GM19025 (cell line): ENCODE data around the gene EEF1AKMT2.
A peak's percentile ranks its signal among the peaks of the same experiment; 100 is the strongest.
"Not testable (repeated sequence)": the region's sequence is repeated elsewhere in the genome, so short reads cannot be mapped to it uniquely, and the experiment has no call there.

Experiments
- ATAC-seq: cut with Tn5 transposase; IDR thresholded peaks from one replicate; pipeline ENCODE4 v1.9.1; 2021; ENCODE audit warnings: mild to moderate bottlenecking, low read depth, moderate library complexity; ENCODE audit not compliant: unreplicated experiment

EEF1AKMT2 gene

DNA sequence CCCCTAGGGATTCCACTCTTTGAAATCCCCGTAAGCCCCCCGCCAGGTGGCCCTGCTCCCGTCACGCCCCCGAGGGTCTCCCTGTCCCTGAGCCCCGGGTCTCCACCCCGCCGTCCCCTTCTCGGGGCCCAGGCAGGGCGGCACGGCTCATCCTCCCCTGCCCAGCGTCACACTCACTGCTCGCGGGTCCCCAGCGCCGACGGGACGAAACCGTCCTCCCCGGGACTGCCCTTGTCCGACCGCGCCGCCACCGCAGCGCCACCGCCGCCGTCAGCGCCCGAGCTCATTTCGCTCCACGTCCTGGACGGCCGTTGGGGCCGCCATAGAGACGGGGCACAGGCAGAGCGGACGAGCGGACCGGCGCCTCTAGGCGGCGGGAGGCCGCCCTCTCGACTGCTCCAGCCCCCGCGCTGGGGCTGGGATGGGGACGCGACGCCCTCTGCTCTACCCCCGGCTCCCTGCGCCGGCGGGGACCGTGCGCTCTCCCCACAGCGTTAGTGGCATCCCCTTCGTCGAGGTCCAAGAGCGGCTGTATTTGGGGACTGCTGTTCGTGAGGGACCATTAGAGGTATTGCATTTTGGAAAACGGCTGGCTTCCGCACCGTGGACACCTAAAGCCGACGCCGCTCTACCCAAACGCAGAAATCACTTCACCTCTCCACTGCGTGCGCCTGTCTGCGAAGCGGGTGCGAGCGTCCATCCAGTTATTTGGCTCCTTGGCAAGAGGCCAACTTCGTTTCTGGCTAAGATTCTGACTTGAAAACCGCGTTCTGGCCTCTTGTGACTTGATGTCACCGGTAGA lies at the start of gene EEF1AKMT2:
EEF1AKMT2 (minus strand) TSS at position 341 of the 802 bp plus-strand sequence; CDS start at position 287, 54 bp downstream.
- ATAC-seq = peak; percentile 90

DNA sequence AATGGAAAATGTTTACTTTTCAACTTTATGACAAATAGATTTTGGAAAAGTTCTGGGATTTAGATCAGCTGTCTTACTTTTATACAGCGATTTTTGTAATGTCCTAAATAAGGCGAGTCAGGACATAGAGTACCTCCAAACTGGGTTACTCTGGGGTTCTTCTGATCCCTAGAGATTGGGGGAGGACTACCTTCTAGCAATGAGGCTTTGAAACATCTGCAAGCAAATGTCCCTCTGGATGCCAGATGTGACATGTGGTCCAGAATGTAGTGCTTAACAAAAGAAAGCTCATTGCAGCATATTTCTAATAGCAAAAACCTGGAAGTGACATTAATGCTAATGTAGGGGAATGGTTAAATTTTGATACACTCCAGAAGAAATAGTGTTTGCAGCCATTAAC lies 46.0 kb upstream of the EEF1AKMT2 start:
- no peak for ATAC-seq

DNA sequence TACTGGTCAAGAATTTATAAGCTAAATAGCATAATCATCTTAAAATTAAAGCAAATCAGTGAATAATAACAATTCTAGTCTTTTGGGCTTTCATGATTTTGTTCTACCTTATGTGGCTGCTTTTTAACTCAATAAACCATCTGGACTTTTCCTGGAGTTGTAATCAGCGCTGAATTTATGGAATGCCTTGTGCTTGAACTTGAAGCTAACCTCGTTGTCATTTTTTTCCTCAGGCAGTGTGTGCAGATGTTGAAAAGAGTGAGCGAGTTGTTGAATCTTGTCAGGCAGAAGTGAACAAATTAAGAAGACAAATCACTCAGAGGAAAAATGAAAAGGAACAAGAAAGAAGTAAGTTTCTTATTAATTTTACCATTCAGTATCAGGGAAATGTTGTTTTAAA lies 39.4 kb upstream of the EEF1AKMT2 start:
- ATAC-seq = no peak

DNA sequence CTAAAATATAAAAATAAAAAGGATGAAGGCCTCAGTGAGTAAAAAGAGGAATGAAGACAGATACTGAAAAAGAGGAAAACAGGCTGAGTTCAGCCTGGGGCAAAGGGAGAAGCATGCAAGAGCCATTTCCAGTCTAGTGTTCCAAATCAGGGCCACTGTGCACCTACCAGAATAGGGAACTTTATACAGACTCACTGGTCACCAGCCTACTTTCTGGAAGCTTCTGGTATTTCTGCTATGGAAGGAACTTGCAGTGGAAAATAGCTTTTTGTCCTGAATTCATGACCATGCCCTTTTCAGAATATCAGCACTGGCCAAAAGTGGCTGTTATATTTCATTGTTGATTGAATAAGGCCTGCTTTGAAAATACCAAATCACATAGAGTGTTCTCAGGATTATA lies 38.8 kb upstream of the EEF1AKMT2 start:
- ATAC-seq = no peak

DNA sequence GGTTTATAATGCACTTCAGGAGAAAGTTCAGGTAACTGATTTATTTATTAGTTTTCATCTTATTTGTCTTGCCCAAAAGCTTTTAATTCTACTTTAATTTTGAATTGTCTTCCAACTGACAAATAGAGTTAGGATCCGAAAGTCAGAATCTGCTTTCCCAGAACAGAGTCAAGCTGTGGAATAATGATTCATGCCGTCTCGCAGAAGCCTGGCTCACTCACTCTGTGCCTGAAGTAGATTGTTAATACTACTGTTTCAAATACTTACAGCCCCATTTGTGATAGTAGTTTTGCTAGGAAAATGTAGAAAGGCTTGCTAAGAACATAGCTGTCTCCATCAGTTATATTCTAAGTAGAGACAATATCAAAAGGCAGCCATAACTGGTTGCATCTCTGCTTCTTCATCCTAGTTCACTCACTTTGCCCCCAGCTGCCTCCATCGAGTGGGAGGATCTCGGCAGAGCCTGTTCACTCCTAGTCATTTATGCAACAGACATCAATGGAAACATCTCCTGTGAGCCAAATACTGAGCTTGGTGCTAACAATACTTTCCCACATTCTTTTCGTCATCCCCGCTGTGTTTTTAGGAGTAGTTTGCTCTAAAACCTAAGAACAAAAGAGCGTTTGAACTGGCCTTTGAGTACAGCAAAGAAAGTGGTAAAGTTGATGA lies 37.9 kb upstream of the EEF1AKMT2 start:
- ATAC-seq = no peak

DNA sequence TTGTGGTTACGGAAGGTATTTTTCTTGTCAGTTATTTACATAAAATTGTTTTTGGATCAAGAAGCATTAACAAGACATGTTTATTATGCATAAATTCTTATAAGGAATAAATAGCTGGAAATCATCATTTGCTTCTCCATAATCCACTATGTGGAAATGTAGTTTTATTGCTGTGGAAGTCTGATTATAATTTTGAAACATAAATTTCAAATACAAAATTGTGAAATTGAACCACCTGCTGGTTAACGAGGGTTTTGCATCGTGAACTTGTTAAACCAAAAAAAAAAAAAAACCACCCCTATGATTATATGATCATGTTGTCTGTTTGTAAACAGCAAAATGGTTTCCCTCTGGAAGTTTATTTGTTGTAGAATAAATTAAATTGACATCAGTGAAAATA lies 35.8 kb upstream of the EEF1AKMT2 start:
- no peak for ATAC-seq

DNA sequence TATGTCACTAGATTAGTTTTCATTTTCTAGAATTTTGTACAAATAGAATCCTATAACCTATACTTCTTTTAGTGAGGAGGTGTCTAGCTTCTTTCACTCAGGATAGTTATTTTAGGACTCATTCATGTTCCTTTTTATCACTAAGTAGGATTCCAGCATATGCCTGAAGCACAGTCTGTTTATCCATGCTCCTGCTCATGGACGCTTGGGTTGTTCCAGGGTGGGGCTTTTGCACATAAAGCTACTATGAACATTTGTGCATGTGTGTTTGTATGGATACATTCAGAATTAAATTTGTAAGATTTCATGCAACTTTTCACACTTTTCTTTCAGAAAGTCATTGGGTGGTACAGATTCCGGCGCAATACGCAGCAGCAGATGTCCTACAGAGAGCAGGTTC lies 34.6 kb upstream of the EEF1AKMT2 start:
- no peak for ATAC-seq

DNA sequence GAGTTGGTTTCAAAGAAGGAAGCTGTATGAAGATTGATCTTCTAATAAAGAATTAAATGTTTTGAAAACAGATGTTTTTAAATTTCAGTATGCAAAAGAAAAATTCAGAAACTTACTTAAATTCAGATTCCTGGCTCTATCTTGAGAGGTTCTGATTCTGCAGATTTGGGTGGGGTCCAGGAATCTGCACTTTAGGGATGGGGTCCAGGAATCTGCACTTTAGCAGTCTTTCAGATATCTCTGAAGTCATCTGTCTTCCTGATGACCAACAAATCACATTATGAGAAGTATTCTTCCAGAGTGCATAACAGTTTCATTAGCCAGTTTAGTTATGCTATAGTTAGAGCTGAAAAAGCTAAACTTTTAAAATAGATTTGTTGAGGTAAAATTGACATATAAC lies 34.0 kb upstream of the EEF1AKMT2 start:
- no peak for ATAC-seq

DNA sequence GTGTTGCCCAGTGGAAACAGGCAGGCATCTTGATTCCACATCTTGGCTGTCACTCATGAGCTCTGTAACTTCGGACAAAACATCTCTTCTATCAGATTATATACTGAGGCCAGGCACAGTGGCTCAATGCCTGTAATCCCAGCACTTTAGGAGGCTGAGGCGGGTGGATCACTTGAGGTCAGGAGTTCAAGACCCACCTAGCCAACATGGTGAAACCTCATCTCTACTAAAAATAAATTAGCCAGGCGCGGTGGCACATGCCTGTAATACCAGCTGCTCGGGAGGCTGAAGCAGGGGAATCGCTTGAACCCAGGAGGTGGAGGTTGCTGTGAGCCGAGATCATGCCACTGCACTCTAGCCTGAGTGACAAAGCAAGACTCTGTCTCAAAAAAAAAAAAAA lies 33.2 kb upstream of the EEF1AKMT2 start:
- not testable (repeated sequence) for ATAC-seq

DNA sequence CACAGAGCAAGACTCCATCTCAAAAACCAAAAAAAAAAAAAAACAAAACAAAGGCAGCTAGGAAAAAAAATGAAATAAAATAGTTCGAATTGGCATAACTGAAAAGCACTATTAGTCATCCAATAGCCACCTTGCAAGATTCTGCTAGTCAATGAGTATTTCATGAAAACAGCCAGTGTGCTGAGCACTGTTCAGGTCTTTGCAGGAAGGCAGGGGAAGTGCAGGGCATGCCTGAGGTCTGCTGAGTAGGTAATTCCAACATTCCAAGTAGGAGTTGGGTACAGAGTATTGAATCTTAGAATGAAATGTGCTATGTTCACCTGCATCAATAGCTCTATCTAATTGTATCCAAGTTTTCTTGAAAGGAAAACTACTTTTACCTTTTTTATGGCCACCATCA lies 32.8 kb upstream of the EEF1AKMT2 start:
- ATAC-seq = no peak

DNA sequence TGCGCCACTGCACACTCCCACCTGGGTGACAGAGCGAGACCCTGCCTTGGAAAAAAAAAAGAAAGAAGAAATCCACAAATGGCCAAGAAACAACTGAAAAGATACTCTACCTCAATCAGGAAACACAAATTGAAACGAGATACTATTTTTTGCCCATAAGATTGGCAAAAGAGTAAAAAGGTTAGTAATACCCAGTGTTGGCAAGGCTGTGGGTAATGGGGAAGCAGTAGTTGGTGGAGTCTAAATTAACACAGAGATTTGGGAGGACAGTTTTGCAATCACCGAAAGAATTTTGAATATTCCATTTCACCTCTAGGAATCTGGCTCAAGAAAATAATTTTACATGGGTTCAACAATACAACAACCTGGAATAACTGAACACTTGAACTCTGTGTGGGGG lies 29.8 kb upstream of the EEF1AKMT2 start:
- no peak for ATAC-seq

DNA sequence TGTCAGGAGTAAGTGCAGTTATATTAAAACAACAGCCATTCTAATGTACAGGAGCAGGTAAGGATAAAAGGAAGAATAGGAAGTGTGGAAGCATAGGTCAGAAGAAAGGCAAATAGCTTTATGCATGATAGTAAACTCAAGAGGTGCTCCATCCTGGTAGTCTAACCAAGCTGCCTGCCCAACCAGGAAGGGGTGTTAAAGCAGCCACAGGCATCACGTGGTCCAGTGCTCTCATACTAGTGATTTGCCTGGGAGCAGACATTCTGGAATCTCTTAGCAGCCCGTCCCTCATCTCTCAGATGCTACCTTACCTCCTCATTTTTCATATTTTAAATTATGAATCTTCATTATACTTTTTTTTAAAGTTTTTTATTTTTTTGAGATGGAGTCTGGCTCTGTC lies 28.4 kb upstream of the EEF1AKMT2 start:
- ATAC-seq = no peak

DNA sequence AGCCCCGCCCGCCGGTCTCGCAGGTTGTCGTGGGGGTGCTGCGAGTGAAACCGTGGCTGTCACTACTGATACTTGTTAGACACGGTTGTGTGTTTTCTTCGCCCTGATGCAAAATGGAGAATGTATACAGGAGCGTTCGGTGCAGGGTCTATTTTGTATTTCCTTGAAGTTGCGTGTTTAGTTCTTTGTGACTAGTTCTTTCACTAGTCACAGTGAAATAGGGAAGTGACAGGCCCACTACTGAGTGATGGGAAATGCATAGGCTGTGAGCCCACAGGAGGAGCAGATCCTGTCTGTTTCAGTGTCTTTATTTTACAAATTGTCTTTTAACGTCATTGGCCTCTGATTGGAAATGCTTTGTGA lies 10.6 kb upstream of the EEF1AKMT2 start:
- ATAC-seq = peak; percentile 19

DNA sequence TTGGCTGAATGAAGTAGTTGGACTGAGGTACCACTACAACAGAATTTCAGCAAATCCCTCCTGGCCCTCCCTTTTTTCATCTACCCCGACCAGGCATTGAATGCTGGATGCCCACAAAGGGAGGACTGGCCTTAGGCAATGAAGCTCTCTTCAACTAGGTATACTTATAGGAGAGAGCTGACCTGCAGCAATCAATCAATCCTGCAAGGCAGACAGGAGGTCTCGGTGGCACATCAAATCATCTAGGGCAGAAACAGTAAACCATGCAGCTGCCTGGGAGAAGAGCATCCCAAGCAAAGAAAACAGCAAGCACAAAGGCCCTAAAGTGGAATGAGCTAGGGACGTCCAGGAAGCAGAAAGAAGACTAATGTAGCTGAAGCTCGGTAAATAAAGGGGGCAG lies 7.5 kb upstream of the EEF1AKMT2 start:
- no peak for ATAC-seq

DNA sequence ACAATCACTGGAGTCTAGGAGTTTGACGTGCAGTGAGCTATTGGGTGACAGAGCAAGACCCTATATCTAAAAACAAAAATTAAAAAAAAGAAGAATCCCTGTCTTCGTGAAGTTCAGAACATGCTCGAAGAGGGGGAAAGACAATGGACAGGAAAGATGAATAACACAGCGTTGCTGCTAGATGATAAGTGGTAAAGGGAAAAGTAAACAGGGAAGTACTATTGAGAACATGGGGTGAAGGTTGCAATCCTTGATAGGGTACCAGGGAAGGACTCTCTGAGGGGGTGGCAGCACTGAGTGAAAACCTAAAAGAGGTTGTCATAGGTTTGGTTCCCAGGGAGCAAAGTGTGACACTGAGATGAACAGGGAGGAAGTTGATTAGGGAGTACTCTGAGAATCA lies 7.1 kb upstream of the EEF1AKMT2 start:
- no peak for ATAC-seq

DNA sequence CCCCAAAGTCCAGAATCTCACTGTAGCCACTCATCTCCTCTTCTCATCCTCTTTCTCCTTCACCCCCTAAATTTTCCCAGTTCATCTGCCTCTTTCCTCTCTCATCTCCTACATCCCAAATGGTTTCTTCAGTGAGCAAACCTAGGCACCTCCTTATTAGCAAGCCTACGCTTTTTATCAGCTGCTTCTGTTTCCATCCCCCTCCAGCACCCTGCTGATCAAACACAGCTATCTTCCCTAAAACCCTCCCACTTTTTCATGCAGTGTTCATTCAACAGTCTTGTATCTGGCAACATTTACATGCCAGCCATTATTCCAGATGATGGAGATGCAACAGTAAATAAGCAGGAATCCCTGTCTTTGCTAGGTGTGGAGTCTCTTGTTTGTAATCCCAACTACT lies 6.7 kb upstream of the EEF1AKMT2 start:
- no peak for ATAC-seq

DNA sequence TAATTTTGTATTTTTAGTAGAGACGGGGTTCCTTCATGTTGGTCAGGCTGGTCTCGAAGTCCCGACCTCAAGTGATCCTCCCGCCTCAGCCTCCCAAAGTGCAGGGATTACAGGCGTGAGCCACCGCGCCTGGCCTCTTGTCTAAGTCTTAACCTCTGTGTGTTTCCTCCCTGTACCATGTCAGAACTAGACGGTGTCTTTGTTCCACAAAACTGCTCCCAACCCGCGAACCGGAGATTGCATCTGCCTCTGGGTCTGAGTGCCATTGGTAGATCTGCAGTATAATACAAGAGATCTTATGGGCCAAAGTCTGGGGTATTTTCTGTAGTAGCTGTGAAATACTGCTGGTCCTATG lies 1.3 kb upstream of the EEF1AKMT2 start:
- ATAC-seq = no peak

DNA sequence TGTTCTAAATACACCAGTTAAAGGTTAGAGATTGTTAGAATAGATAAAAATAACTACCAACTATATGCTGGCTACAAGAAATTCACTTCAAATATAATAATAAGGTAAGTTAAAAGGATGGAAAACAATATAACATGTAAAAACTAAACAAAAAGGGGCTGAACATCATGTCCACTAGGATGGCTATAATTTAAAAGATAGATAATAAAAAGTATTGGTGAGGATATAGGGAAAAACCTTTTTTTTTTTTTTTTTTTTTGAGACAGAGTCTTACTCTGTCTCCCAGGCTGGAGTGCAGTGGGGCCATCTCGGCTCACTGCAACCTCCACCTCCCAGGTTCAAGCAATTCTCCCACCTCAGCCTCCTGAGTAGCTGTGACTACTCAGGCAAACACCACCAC lies 8.8 kb downstream of the EEF1AKMT2 start:
- ATAC-seq = not testable (repeated sequence)

DNA sequence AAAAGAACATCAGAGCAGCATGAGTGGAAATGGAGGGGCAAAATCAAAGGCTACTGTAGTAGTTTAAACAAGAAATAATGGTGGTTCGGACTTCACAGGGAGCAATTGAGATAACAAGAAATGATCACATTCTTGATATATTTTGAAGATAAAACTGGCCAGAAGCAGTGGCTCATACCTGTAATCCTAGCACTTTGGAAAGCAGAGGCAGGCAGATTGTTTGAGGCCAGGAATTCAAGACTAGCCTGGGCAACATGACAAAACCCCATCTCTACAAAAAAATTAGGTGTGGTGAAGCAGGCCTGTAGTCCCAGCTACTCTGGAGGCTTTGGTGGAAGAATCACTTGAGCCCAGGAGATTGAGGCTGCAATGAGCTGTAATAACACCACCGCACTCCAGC lies 22.9 kb downstream of the EEF1AKMT2 start:
- no peak for ATAC-seq

DNA sequence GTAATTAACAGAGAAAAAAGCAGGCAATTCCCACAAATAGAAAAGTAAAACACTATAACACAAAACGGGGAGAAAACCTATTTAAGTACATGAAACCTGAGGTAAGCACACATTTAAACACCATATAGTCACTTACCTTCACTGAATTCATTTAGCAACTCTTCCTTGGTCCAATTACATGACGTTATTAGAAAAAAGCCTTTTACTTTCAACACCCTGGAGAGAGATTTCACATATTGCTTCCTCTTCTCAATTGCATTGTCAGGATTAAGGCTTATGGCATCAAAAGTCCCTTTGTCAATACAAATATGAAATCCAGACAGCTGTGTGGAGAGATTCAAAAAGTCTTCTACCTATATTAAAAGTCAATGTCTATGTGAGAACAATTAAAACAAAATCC lies 26.4 kb downstream of the EEF1AKMT2 start:
- no peak for ATAC-seq

DNA sequence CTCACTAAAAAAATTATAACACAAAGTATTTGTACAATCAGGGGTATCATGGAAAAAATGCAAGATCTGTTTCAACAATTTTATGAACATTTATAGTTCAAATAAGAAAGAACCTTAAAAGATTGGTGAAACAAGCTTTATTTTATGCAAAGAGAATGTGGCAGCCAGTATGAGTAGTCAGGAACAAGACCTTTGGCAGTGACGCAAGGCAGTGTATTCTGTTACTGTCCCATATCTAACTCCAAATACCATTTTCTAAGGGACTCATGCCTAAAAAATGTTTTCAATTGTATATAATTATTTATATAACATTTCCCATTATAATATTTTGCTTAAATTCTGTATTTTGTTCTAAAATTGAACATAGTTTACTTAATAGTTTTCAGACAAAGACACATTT lies 28.4 kb downstream of the EEF1AKMT2 start:
- no peak for ATAC-seq

DNA sequence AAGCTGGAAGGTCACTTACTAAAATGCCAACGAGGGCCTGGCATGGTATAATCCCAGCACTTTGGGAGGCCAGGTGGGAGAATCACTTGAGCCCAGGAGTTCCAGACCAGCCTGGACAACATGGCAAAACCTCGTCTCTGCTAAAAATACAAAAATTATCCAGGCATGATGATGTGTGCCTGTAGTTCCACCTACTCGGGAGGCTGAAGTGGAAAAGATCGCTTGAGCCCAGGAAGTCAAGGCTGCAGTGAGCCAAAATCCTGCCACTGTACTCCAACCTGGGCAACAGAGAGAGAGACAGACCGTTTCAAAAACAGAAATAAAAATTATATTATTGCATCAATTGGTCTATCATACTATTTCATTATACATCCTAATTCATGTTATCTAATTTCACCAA lies 29.4 kb downstream of the EEF1AKMT2 start:
- ATAC-seq = no peak
